ENCODE measurements around the gene DUT. TPM values are rescaled to one million over a fixed set of nuclear protein-coding genes. Genes with fewer than 3 reads are reported as not detected.

The DUT gene
- total RNA-seq, 1 donor: 70.4 TPM

DNA sequence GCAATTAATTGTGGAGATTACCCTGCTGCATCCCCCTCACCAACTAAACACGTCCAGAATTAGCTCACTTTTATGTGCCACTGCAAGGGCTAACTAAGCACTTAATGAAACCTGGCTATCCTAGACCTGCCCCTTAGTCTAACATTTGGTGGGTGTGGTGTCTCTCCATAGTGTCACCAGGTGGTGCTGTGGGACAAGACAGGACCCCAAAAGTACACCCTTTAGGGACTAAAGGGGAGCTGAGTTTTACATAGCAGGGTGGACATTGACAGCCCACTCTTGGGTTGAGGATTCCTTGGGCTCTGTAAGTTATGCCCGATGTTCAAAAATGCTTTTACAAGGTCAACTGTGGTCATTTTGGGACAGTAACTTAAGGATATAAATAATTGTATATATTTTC, 5.7 kb downstream of the DUT start:
- TF ChIP-seq, protein P1, sequence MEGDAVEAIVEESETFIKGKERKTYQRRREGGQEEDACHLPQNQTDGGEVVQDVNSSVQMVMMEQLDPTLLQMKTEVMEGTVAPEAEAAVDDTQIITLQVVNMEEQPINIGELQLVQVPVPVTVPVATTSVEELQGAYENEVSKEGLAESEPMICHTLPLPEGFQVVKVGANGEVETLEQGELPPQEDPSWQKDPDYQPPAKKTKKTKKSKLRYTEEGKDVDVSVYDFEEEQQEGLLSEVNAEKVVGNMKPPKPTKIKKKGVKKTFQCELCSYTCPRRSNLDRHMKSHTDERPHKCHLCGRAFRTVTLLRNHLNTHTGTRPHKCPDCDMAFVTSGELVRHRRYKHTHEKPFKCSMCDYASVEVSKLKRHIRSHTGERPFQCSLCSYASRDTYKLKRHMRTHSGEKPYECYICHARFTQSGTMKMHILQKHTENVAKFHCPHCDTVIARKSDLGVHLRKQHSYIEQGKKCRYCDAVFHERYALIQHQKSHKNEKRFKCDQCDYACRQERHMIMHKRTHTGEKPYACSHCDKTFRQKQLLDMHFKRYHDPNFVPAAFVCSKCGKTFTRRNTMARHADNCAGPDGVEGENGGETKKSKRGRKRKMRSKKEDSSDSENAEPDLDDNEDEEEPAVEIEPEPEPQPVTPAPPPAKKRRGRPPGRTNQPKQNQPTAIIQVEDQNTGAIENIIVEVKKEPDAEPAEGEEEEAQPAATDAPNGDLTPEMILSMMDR (IDR thresholded peaks at IDR 0.05; ENCODE audit: insufficient read depth, low read length): peak; percentile 30
- peak; percentile 16 for DNase-seq (ENCODE audit: low read depth)
- H3K4me3 ChIP-seq (ENCODE audit: low read depth, low read length): no peak overlapping the region

DNA sequence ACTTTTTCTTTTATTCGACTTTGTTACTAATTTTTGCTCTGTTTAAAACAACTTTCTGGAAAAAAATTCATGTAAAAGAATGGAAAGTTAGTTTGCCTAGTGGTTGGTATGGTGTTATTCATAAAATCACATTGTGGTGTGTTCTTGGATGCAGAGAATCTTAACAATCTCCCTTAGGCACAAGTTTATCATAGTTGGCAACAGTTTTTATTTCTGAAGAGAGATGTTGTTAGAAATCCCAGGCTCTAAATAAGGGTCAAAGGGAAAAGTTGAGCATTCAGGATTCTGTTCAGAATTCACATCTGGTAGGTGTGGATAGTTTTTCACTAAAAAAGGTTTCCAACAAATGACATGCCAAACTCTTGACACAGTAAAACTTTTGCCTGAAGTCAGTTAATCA, 6.4 kb downstream of the DUT start:
- H3K4me3 ChIP-seq (ENCODE audit: low read depth, low read length): no peak overlapping the region
- no peak for DNase-seq (ENCODE audit: low read depth)
- TF ChIP-seq, protein P1 (IDR thresholded peaks at IDR 0.05; ENCODE audit: insufficient read depth, low read length): no peak

DNA sequence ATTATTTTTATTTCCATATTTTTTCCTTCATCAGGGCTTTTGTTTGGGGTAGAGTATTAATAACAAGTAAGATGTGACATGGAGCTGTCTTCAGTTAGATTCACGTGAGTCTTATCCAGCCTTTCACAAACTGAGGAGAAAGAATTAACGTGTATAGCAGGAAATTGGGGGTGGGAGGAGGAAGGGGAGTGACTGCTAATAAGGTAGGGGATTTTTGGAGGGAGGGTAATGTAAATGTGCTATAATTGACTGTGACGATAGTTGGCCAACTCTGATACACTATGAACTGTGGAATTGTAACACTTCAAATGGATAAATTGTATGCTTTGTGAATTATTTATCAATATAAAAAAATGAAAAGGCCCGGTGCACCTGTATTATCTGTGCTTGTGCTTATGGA, 8.9 kb downstream of the DUT start:
- no peak for DNase-seq (ENCODE audit: low read depth)
- no peak overlapping the region for H3K4me3 ChIP-seq (ENCODE audit: low read depth, low read length)
- TF ChIP-seq, protein P1 (IDR thresholded peaks at IDR 0.05; ENCODE audit: insufficient read depth, low read length): no peak

DNA sequence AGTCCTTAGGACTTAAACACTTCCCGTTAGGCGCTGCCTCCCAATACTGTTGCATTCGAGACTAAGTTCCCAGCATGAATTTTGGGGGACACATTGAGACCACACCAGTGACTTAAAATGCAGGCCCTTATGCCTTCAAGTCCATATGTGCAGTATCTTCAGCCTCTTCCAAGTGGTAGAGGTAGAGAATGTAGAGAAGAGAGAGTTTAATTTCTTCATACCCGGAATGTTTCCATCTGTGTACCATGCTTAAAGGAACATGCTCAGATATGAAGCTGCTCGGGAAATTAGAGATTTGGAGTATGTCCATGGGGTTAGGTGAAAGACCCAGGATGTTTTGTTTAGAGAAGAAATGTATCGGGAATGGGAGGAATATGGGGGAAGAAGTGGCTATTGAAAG, 12.6 kb downstream of the DUT start:
- no peak overlapping the region for H3K4me3 ChIP-seq (ENCODE audit: low read depth, low read length)
- TF ChIP-seq, protein P1 (IDR thresholded peaks at IDR 0.05; ENCODE audit: insufficient read depth, low read length): no peak
- DNase-seq (ENCODE audit: low read depth): no peak

DNA sequence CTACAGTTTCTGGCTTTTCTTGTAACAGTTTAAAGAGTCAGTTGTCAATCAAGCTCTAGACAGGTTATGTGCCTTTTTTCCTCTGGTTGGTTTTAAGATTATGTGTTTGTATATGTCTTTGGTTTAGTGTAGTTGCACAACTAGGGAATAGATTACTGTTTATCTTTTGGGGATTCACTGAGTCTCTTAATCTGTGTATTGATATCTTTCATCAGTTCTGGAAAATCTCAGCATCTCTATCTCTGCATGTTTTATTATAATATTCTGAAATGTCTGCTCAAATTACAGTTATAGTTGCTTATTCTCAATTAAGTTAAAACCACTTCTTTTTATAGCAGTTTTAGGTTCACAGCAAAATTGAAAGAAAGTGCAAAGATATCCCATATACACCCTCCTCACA, 14.3 kb downstream of the DUT start:
- no peak overlapping the region for H3K4me3 ChIP-seq (ENCODE audit: low read depth, low read length)
- no peak for DNase-seq (ENCODE audit: low read depth)
- TF ChIP-seq, protein P1 (IDR thresholded peaks at IDR 0.05; ENCODE audit: insufficient read depth, low read length): no peak

DNA sequence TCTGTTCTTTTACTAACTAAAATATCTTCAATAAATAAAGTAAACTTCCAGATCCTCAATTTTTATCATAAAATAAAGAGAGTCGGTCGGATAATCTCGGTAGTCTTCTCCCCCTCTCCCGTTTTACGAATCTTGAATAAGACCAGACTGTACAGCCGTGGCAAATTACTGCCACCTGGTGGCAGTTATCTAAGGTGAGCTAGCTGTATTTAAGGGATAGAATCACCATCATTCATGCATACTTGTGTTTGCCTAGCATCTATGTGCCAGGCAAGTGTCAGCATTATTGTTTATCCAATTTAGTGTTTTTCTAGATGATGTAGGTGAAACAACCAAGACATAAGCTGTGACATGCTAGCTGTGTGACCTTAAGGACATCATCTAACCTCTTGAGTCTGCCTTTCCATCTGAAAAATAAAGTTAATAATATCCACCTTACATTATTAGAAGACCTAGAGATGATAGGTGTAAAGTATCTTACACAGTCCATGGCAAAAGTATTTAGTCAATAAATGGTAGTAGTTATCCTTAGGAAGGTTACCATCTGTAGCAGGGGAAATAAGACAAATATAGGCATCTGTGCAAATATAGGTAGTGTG, 21.3 kb downstream of the DUT start:
- peak; percentile 79 for DNase-seq (ENCODE audit: low read depth)
- H3K4me3 ChIP-seq (ENCODE audit: low read depth, low read length): no peak overlapping the region
- TF ChIP-seq, protein P1 (IDR thresholded peaks at IDR 0.05; ENCODE audit: insufficient read depth, low read length): peak; percentile 82

All from fibroblast of the aortic adventitia (primary cell).